ENCODE data around the gene SEPTIN5. TPM values are rescaled to one million over a fixed set of nuclear protein-coding genes. Genes with fewer than 3 reads are reported as not detected.

Gene SEPTIN5
- total RNA-seq, 2 experiments from 2014 or later: not detected

DNA sequence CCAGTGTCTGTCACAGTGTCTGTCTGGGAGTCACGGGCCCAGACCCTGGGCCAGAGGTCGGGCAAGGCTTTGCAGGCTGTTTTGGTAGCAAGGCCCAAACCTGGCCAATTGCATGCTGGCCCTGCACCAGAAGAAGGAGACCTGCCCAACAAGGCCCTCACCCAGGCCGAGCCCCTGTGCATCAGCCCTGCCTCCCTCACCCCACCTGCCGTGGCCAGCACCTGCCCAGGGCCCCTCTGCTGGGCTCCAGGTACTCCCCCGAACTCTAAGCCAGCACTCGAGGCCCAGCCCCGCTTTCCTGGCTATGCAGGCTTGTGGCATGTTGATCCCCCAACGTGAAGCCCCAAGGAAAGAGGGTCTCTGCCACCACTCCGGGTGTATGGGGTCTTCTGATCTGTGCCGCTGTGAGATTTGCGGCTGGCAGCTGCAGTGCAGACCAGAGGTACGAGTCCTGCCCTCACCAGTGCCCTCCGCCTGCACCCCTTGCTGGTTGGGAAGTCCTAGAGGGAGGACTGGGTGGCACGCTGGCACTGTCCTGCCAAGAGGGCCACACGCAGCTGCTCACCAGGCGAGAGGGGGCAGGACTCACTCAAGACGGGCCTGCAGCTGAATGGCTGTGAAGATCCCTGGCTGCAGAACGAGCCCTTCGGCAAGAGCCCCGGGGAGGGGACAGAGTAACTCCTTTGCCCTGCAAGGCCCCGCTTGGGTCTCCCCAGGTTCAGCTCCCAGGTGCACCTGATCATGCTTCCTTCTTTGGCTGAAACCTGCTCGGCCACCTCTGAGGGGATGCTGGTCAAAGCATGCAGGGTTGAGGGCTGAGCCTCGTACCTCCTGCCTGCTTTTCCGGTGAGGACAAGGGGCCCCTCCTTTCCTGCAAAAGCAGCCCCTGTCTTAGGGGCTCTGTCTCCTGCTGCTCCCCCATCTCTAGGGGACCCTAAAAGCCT is 6.7 kb upstream of the SEPTIN5 start:
- H2AFZ ChIP-seq (ENCODE audit: low read length): no peak overlapping the region
- H4K20me1 ChIP-seq (ENCODE audit: insufficient read depth, low read length): no peaks in the 10 kb centered on the region
- ChIA-PET CTCF (ENCODE audit: unreplicated experiment) (no interaction called here), POLR2A (no interaction called here)
- no peak for TF ChIP-seq EZH2phosphoT487 (IDR thresholded peaks at IDR 0.05; ENCODE audit: borderline replicate concordance, low read depth, low read length)
- no peak for TF ChIP-seq CTCF (conservative IDR thresholded peaks at IDR 0.05; ENCODE audit: low read length)
- no peaks in the 10 kb centered on the region for H3K36me3 ChIP-seq (ENCODE audit: insufficient read depth, low read length)
- no peak overlapping the region for H3K4me2 ChIP-seq (ENCODE audit: low read length)
- H3K9me2 ChIP-seq (ENCODE audit: insufficient read depth, low read length): no peaks in the 10 kb centered on the region
- no peaks in the 10 kb centered on the region for H3K4me1 ChIP-seq (ENCODE audit: insufficient read depth, low read length, poor library complexity, severe bottlenecking)
- H3K4me3 ChIP-seq (ENCODE audit: low read depth, low read length, poor library complexity, severe bottlenecking): no peak overlapping the region
- H3K79me2 ChIP-seq (ENCODE audit: insufficient read depth, low read depth, low read length): no peaks in the 10 kb centered on the region
- no peak overlapping the region for H3K27ac ChIP-seq (ENCODE audit: low read depth, low read length, poor library complexity, severe bottlenecking)
- intact Hi-C loops (cut with micrococcal nuclease; ENCODE audit: unreplicated experiment): no loop called here
- BruUV-seq (replicated peaks): no TSS peak
- H3K9me3 ChIP-seq (ENCODE audit: low read length): no peaks in the 10 kb centered on the region
- DNase-seq (ENCODE audit: low spot score): no peak

GRCh38 chr22:19708321-19709011 is 5.8 kb upstream of the SEPTIN5 start:
- DNase-seq (ENCODE audit: low spot score): no peak
- Histone ChIP-seq H3K36me3 (ENCODE audit: insufficient read depth, low read length) (no peaks in the 10 kb centered on the region), H4K20me1 (ENCODE audit: insufficient read depth, low read length) (no peaks in the 10 kb centered on the region), H3K9me2 (ENCODE audit: insufficient read depth, low read length) (no peaks in the 10 kb centered on the region), H3K4me3 (ENCODE audit: low read depth, low read length, poor library complexity, severe bottlenecking) (no peak overlapping the region), H3K4me1 (ENCODE audit: insufficient read depth, low read length, poor library complexity, severe bottlenecking) (no peaks in the 10 kb centered on the region), H3K27ac (ENCODE audit: low read depth, low read length, poor library complexity, severe bottlenecking) (no peak overlapping the region), H3K79me2 (ENCODE audit: insufficient read depth, low read depth, low read length) (no peaks in the 10 kb centered on the region), H3K9me3 (ENCODE audit: low read length) (no peaks in the 10 kb centered on the region), H2AFZ (ENCODE audit: low read length) (no peak overlapping the region), H3K4me2 (ENCODE audit: low read length) (no peak overlapping the region)
- POLR2A ChIA-PET: no interaction called here
- CTCF ChIA-PET (ENCODE audit: unreplicated experiment): interaction anchor here (0.5 kb wide), 1 partner anchor 18 kb away, joined by 3 read pairs; no protein-coding TSS in a partner anchor
- no peak for TF ChIP-seq CTCF (conservative IDR thresholded peaks at IDR 0.05; ENCODE audit: low read length)
- no peak for TF ChIP-seq EZH2phosphoT487 (IDR thresholded peaks at IDR 0.05; ENCODE audit: borderline replicate concordance, low read depth, low read length)
- no TSS peak for BruUV-seq (replicated peaks)
- intact Hi-C loops (cut with micrococcal nuclease; ENCODE audit: unreplicated experiment): no loop called here
